HG02642 (cell line): ENCODE measurements around the gene TOX3.

Source experiments
- ATAC-seq: cut with Tn5 transposase; IDR thresholded peaks from one replicate; pipeline ENCODE4 v1.9.1; 2021; ENCODE audit warnings: mild to moderate bottlenecking; ENCODE audit not compliant: unreplicated experiment, poor library complexity

The TOX3 gene

DNA sequence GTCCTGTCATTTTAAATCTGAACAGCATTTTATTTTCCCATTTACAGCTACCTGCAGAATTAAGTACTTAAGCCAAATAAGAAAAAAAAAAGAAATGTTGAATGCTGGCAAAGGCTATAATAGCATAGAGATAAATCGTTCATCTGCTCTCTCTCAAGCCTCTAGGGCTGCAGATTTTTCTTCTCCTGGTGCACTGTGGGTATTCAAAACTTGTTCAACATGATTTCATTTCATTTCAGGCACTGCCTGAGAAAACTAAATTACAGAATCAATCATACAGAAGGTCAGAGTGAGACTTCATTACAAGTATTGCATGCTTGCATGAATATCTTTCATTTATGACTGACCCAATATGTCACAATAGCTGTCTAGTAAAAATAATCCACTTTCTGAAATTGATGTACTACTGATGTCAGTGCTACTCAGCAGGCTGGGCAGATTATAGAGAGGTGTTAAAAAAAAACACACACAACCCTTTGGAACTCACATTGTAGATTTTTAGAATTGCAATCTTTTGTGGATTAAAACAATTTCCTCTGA is 86.2 kb downstream of the TOX3 start:
- no peak for ATAC-seq

DNA sequence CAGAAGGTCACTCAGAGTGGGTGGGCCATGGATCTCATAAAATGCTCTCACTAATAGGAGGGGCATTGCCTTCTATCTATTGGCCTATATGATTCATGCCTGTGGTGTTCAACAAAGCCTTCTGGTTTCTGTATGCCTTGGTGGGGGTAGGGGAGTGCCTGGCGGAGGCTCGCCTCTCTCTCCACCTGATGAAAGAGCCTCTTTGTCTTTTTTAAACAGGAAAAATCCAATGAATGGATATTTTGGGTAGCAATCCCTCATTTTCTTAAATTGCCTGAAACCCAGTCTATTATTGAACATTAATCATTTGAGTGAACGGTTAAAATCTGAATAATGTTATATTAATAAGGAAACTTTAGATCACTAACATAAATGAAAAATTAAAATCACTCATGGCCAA is 90.6 kb downstream of the TOX3 start:
- ATAC-seq: no peak

DNA sequence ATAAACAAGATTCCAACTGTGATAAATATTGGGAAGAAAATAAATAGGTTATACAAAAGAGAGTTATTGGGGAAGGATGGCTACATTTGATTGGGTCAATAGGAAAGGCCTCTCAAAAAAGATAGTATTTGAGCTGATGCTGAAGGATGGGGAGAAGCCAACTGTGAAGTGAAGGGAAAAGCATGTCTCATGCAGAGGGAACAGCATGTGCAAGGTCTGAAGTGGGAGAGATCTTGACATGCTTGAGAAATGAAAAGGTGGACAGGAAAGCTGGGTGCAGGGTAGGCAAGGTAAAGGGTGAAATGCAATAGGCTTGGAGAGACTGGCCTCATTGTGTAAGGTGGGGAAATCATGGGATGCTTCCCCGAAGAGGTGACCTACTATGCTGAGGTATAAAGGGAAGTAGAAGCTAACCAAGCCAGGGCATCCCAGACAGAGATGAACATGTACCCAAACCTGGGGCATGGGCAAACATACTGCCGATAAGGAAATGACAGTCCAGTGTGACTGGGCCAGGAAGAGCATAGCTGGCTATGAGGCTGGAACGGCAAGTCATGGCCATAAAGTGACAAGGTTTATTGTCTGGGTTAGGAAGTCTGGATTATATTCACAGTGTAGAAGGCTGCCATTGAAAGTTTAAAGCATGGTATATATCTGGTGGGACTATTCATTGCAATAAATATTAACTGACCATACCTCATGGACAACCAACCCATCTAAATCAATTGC is 91.2 kb downstream of the TOX3 start:
- no peak for ATAC-seq

DNA sequence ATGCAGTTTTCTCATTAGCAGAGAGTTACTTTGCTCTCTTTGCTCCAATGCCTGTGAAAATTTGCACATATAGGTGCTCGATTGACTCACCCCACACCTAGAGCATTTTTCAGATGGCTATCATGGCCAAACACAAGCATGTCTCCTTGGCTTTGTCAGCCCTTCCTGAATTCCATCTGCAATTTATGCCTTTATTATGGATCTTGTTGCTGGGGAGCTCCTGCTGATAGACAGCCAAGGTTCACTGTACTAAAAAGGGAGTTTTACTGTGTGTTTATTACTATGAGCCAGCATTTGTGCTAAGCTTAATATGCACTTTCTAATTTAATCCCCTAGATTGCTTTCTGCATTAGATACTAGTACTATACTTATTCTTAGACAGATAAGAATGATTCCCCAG is 93.3 kb downstream of the TOX3 start:
- ATAC-seq: no peak

DNA sequence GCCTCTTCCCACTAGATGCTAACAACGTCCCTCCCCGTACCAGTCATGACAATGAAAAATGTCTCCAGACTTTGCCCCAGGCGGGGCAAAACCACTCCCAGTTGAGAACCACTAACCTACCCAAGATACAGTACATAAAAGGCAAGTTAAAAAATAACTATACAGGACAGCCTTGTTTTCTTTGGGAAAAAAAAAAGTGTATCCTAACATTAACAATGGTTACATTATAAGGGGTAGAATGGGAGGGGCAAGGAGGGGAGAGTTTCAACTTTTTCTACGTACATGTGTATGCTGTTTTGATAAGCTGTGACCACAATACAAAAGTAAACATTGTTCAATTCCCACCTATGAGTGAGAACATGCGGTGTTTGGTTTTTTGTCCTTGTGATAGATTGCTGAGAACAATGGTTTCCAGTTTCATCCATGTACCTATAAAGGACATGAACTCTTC is 94.9 kb downstream of the TOX3 start:
- no peak for ATAC-seq

DNA sequence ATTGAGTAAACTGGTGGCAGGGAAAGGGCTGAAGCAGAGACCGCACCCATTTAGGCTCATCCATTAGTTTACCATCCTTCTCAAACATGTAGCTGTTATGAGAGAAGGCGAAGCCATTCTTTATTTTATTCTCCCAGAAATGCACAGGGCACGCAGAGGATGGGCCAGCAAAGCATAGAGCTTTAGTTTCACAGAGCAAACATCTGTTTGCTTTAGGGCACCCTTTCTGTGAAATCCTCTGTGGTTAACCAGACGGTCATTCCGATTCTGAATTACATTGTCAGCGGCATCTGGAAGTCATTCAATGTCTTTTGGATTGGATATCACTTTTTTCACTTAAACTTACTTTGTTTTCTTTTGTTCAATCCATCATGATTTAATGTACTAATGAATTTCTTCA is 96.0 kb downstream of the TOX3 start:
- ATAC-seq: no peak

DNA sequence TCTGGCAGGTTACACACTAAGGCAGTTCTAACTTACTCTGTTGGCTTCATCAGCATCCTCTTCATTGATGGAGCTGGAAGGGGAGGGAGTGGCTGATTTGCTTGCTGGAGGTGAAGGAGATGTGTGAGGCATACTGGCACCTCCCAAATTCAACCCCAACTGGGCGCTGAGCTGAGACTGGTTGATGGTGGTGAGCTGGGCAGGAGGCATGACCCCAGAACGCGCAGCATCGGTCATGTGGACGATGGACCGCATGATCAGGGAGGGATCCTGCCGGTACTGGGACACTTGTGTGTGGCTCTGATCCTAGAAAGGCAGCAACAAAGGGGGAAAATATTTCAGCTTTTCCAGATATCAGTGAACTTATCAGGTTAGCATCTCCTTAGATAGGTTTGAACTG is 96.7 kb downstream of the TOX3 start:
- no peak for ATAC-seq

DNA sequence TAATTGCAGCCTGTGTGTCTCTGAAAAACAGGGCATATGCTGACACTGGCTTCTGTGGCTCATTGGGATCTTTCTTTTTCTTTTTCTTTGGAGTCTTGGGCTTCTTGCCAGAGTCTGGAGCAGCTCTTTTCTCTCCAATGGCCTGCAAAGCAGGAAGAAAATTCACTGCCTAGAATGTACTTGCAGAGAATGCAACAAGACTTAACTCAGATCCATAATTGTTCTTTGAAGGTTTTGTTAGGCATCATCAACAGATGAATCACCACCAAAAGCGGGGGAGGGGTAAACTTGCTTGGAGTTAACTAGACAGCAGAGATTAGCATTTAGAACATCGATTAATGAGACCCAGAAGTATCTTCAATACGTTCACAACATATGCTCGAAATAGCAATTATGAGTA is 100.9 kb downstream of the TOX3 start:
- no peak for ATAC-seq

DNA sequence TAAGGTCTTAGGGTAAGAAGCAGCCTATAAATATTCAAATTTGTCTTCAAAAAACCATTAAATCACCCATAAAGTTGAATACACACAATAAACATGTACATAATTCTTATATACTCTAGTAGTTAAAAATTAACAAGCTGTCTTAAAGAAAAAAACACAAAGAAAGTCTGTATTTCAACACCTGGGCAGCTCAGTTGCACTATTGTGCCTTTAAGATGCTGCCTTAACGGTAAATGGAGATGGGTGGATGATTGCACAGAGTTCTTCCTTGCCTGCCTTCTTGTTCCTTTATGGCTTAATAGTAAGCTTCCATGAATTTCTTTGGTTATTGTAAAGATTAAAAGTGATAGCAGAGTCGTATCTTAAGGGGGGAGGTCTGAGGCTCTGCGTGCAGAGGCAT is 105.1 kb downstream of the TOX3 start:
- ATAC-seq: no peak

DNA sequence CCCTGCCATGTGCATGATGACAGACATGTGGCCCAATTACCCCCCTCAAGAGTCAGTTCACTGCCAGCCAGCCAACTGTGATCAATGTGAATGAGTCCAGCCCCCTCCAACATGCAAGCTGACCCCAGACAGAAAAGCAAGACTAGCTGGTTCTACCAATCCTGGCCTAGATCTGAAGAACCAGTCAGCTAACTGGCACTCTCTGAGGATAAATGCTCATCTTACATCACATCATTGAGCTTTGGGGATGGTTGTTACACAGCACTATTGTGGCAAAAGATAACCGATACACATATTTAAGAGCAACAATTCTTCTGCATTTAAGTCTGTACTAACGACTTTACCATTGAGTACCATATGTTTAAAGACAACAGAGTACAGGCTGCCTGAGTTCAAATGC is 106.7 kb downstream of the TOX3 start:
- no peak for ATAC-seq

DNA sequence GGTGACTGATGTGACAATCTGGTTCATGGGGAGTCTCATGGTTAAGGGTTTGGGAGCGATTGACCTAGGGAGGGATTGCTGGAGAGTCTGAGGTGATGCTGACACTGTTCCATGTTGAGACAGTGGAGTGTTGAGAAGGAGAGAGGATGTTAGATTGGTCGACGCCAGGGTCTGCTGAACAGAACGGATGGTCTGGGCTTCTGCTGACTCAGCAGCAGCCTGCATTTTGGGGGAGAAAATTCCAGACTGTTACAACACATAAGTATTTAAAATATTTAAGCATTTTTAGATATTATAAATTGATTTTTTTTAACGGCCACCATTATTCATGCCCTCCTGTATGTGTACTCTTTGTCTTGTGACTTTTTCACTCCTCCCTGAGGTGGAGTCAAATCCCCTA is 107.2 kb downstream of the TOX3 start:
- ATAC-seq: no peak

DNA sequence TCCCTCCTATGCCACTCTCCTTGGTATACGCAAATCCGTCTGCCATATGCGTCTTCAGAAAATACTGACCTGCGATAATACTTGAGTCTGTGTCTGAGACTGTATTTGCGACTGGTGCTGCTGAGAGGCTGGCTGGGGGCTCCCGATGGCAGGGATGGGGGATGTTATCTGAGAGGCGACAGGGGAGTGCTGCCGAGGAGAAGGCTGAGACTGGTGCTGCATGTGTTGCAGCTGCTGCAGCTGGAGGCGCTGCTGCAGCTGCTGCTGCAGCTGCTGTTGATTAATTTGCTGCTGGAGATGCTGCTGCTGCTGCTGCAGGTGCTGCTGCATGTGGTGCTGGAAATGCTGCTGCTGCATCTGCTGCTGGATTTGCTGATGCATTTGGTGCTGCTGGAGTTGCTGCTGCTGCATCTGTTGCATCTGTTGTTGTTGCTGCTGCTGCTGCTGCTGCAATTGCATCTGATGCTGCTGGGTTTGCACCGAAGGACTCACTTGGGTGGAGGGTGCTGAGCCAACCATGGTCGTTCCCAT is 107.7 kb downstream of the TOX3 start:
- no peak for ATAC-seq

DNA sequence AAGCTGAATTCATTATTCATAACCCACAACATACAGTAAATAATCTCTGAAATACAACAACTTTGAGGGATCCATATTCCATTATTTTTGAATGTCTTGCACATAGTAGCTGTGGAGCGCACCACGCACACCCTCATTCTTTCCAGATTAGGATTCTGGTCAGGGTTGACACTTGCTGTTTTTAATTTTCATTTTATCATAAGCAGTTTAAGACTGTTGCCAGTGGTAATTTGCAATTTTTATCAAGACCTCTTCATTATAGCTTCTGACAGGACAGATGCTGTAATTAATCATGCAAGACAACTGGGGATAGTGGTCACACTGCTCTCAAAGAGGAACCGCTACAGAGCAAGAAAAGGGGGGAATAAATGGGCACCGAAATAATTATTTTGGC is 109.7 kb downstream of the TOX3 start:
- no peak for ATAC-seq

DNA sequence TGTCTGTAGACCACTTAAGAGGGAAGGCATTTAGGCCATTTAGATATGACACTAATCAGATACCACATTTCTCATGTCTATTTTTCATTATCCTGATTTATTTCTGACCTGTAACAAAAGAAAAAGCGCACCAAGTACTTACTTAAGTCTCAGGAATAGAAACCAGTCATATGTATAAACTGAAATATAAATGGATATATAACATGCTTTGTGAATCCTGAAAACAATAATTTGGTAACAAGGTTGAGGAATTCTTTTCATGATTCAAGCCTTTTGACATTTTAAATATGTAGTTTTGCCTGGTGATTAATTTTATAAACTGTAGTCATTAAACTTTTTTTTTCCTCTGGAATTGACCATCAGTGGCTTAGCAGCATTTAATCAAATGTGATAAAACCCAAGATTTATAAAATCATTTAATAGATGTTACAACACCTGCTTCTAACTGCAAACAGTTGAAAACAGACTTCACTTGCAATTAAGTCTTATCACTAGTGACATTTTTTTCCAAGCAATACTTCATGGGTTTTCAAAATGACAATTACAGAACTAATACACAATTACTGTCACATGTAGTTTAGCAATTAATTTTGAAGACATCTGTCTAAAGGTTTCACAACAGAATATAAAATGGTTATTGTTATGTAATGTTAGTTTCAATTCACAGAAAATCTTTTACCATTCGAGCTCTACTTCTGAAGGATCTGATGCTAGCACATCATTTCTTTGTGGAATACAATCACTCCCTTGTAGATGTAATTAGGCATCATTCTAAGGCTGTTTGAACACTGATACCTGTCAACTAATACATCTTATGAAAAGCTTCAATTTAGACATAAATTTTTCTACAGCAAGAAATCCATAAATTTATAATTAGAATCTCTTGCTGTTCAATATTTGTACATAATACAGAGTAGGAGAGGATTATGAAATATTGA is 110.3 kb downstream of the TOX3 start:
- ATAC-seq: no peak

DNA sequence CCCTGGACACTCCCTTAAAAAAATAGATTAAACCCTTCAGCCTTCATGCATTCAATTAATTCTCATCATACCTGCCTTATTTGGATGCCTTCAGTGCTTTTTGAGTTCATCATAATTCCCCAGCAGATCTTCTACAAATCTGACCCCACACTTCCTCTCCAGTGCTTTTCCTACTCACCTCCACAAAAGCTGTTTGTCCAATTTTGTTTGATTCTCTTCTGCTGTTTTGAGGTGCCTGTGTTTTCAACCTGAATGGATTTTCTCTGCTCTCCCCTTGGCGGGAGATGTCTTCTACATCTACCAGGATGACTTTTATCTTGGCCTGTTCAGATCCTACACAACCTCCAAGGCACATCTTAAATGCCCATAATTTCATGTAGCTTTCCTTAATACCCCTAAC is 112.7 kb downstream of the TOX3 start:
- no peak for ATAC-seq

DNA sequence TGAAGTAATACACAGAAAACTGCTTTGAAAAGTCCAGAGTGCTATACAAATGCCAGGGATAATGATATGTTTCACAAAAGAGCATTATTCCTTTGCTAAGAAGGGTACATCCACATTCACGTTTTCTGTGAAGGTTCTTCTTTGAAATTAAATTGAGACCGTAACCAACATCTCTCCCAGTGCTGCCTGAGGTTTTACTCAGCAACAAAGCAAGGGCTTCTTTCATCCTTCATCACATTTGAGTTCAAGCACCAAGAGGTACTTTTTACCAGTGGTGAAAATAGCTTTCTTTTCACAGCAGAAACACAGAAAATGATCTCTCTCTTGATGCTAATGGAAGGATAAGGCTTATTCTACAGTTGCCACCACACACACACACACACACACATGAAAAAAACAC is 113.3 kb downstream of the TOX3 start:
- no peak for ATAC-seq

DNA sequence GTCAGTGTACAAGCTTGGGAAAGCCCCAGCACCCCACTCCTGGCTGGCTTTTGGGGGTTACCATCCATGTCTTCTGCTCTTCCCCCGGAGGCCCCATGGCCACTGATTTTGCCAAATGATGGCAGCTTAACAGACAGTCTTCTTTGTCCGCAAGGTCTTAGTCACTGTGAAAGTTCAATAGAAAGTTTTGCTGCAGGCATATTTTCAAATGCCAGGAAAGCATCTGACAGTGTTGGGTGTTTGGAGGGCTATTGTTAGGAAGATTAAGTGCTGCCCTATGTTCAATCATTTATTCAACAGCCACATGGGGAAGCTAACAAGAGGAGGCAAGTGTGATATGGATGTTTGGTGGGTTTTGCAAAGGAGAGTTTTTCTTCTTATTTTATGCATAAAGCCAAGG is 122.4 kb downstream of the TOX3 start:
- no peak for ATAC-seq

DNA sequence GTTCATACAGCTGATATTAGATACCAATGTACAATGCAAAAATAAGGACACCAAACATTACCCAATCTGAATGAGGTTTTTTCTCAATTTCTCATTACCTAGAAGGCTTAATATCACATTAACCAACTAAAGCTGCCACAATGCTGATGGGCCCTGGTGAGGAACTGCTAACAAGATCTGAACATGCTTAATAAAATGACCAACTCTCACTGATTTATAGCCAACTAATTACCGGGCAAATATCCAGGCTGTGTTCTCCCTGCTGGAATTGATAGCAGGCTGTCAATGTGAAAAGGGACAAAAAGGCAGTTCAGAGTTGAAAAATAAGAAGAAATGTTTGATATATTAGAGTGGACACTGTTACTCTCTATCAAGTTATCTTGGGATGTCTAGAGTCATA is 124.6 kb downstream of the TOX3 start:
- ATAC-seq: no peak

DNA sequence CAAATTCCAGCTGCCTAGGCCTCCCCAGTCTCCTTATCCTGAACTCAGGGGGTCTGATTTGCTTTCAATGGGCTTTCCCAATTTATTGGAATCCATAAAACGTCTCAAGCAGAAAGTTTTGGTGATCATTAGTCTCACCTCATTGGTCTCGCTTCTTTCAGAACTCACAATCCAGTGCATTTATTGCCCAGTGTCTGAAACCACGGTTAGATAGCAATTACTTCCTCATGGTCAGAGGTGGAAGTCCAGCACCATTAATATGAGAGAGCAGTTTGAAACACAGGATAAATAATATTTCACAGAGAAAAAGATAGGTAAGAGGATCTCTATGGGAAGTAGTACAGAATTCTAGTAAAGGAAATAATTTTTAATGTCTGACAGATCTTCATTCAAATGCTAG is 128.7 kb downstream of the TOX3 start:
- ATAC-seq: no peak

DNA sequence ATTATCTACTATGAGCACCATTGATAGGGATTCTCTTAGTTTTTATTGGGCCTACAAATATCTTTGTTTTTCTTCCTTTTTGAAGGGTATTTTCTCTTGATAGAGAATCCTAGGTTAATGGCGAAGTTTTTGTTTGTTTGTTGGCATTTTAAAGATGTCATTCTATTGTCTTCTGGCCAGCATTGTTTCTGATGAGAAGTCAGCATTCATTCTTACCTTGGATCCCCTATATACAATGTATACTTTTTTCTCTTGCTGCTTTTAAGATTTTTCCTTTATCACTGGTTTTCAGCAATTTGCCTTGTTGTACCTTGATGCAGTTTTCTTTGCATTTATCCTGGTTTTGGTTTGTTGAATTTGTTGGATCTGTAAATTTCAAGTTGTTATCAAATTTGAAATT is 130.1 kb downstream of the TOX3 start:
- no peak for ATAC-seq

DNA sequence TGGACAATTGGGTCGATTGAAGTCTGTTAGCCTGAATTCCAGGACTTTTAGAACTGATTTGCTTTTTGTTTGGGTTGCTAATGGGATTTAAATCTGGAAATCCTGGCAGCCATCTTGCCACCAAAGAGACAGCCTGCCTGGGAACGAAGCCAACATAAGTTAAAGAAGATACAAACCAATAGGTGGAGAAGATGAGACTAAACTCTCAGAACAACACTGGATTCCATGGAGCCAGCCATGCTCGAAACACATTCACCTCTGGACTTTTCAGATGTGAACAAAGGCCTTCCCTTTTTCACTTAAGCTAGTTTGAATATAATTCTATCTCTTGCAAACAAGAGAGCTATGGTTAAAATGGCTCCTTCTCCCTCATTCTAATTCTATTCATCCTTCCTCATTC is 135.9 kb downstream of the TOX3 start:
- ATAC-seq: no peak
